MM.1S (cell line): ENCODE measurements around the gene PNMA1.

Experiments
- CTCF ChIP-seq: fragments of 300-600 bp; sonication (generic); IDR thresholded peaks from 2 replicates; pipeline ENCODE4 v1.5.1; 2016; ENCODE audit warnings: antibody characterized with exemption, low read length, mixed read lengths
- EZH2 ChIP-seq: fragments of 300-600 bp; sonication (generic); optimal IDR thresholded peaks from 2 replicates; pipeline ENCODE3; 2017; ENCODE audit warnings: low read depth, mild to moderate bottlenecking, antibody characterized with exemption, low read length, mixed read lengths
- EZH2phosphoT487 ChIP-seq: fragments of 300-600 bp; sonication (generic); IDR thresholded peaks from 2 replicates; pipeline ENCODE4 v1.6.1; 2018; ENCODE audit warnings: antibody characterized with exemption, low read length

- TF ChIP-seq CTCF (no peak), EZH2 (no peak), EZH2phosphoT487 (no peak)
Observed at GRCh38 chr14:73712540-73713180, 1.5 kb downstream of the PNMA1 start.
